Lower leg skin (tissue), 4 donors: Measurements from ENCODE around the gene SLC66A3. TPM values are rescaled to one million over a fixed set of nuclear protein-coding genes. Genes with fewer than 3 reads are reported as not detected.
A peak's percentile ranks its signal among the peaks of the same experiment; 100 is the strongest.

Experiments used
- DNase-seq, 2 donors: peaks; one replicate each; pipeline ENCODE4 v3.0.0-alpha.2; 2019; ENCODE audit warnings: low spot score in 2 of 2
- H3K4me3 ChIP-seq: fragments of 200-600 bp; sonication (generic); 2 replicates; pipeline ENCODE4 v1.5.1; 2017; ENCODE audit warnings: mild to moderate bottlenecking, low read depth; ENCODE audit not compliant: poor library complexity, severe bottlenecking
- POLR2A ChIP-seq, 2 donors: fragments of 450-650 bp; IDR thresholded peaks; one replicate each; pipeline ENCODE4 v1.6.1; 2016 to 2017; ENCODE audit warnings: antibody characterized with exemption in 2 of 2, mild to moderate bottlenecking in 1 of 2, moderate library complexity in 1 of 2
- WGBS, 2 donors: methylation state at CpG; one replicate each; pipeline ENCODE4 v1.1.5; 2018; 5-methylcytosine and 5-hydroxymethylcytosine counted together
- intact Hi-C: fragments of 100-400 bp; cut with DNase I; formaldehyde crosslinking; loops from one replicate; pipeline ENCODE4 v1.15.0; 2023; ENCODE audit warnings: low total_unique reads
- total RNA-seq, 4 donors: library from RNA; depleted of rRNA; stranded (reverse); fragments of >200 nt; gene quantifications; one replicate each; pipeline ENCODE4 v1.1.0, GENCODE V29; 2016
- TF ChIP-seq, protein P1 (sequence below), 3 donors: fragments of 450-650 bp; IDR thresholded peaks; one replicate each; pipeline ENCODE4 v1.5.1; 2016; ENCODE audit warnings: antibody characterized with exemption in 3 of 3, mild to moderate bottlenecking in 3 of 3, moderate library complexity in 2 of 3

The SLC66A3 gene
- total RNA-seq, 4 donors from 2014 or later: 12.7 to 37.4 (median 22.0) TPM

DNA sequence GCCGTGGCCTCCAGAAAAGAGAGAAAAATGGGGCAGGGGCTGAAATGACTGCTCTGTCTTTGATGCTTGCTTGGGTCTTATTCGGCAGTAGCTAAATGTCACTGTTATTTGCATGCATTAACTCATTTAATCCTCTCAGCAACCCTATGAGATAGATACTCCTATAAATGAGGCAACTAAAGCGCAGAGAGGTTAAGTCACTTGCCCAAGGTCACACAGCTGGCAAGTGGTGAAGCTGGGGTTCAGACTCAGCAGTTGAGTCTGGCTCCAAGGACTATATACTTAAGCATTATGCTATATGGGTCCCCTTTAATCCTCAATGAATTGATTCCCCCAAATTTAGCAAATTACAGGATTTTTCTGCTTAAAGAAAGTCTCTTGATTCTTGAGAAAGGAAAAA, 9.2 kb upstream of the SLC66A3 start:
- intact Hi-C loops: no loop called here
- 93 to 96% methylated on average over 3 of the region's 3 CpGs for WGBS, 2 donors
- no peak for TF ChIP-seq POLR2A (IDR thresholded peaks at IDR 0.05)
- TF ChIP-seq, protein P1, sequence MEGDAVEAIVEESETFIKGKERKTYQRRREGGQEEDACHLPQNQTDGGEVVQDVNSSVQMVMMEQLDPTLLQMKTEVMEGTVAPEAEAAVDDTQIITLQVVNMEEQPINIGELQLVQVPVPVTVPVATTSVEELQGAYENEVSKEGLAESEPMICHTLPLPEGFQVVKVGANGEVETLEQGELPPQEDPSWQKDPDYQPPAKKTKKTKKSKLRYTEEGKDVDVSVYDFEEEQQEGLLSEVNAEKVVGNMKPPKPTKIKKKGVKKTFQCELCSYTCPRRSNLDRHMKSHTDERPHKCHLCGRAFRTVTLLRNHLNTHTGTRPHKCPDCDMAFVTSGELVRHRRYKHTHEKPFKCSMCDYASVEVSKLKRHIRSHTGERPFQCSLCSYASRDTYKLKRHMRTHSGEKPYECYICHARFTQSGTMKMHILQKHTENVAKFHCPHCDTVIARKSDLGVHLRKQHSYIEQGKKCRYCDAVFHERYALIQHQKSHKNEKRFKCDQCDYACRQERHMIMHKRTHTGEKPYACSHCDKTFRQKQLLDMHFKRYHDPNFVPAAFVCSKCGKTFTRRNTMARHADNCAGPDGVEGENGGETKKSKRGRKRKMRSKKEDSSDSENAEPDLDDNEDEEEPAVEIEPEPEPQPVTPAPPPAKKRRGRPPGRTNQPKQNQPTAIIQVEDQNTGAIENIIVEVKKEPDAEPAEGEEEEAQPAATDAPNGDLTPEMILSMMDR (IDR thresholded peaks at IDR 0.05): no peak
- no peak for DNase-seq
- no peak overlapping the region for H3K4me3 ChIP-seq

DNA sequence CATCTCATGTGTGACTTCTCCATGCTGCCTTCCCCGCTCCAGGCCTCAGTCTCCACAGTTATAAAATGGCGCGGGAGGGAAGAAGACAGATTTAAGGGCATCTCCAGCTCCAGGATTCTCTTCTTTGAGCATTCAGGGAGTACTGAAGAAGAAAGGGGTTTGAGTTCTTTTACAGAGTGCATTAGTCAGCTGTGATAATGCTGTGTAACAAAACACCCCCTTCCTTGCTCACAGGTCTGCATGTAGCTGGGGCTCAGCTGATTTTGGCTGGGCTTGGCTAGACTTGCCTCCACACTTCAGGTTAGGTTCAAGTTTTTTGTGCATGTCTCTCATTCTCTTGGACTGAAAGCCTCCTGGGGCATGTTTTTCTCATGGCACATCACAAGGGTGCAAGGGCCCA, 8.0 kb upstream of the SLC66A3 start:
- WGBS, 2 donors: 32 to 50% methylated on average over 2 to 3 of the region's 3 CpGs
- no peak for DNase-seq
- intact Hi-C loops: no loop called here
- no peak for TF ChIP-seq POLR2A (IDR thresholded peaks at IDR 0.05)
- TF ChIP-seq, protein P1 (IDR thresholded peaks at IDR 0.05): no peak
- no peak overlapping the region for H3K4me3 ChIP-seq

DNA sequence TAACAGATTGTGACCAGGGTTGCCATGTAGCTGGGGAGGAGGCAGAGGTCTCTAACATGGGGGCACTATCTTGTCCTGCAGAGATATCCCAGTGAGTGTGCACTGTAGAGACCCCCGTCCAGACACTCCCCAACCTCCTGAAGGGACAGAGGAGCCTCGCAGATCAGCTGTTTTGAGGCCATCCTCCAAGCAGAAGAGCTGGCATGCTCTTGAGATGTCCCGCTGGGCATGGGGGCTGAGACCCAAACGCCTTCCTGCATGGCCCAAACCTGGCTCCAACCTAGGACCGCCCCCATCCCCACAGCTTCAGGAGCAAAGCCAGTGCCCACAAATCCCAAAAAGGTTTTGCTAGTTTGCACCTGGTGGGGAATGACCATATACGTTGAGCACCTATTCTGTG, 2.7 kb upstream of the SLC66A3 start:
- intact Hi-C loops: no loop called here
- TF ChIP-seq, protein P1 (IDR thresholded peaks at IDR 0.05): no peak
- no peak for TF ChIP-seq POLR2A (IDR thresholded peaks at IDR 0.05)
- 88 to 93% methylated on average over 6 of the region's 6 CpGs for WGBS, 2 donors
- DNase-seq: no peak
- no peak overlapping the region for H3K4me3 ChIP-seq

DNA sequence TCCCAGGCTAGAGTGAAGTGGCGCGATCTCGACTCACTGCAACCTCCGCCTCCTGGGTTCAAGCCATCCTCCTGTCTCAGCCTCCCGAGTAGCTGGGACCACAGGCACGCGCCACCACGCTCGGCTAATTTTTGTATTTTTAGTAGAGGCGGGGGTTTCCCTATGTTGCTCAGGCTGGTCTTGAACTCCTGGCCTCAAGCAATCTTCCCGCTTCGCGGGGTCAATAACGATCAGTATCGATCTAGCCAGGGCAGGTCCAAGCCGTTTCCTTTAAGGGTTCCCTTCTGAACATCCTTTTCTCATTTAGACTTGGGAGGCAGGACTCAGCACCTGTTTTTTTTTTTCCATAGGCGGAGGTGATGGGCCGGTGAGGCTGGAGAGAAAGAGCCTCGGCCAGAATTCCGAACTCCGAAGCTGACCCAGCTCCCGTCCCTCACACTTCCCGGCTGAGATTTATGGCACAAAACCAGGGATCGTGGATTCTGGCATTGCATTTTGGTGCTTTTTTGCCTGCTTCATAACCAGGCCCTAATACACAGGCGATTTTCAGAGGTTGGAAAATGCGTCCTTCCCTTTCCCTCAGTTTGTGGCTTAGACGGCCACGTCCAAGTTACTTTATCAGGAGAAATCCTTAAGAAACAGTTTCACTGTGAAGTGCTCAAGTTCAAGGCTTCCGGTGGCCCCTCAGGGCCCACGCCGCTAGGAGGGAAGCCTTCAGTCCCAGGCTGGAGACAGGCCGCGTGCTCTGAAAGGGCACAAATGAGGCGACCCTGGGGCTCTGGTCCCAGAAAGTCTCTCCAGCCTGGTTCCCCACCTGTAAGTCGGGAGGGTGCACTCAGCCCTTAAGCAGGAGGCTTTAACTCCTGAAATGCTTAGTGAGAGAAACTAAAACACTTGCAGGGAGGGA, 998 bp upstream of the SLC66A3 start:
- peak overlapping the region; percentile 9 for H3K4me3 ChIP-seq
- 57 to 60% methylated on average over 33 to 35 of the region's 35 CpGs for WGBS, 2 donors
- no peak for TF ChIP-seq POLR2A (IDR thresholded peaks at IDR 0.05)
- TF ChIP-seq, protein P1 (IDR thresholded peaks at IDR 0.05): no peak
- intact Hi-C loops: no loop called here
- DNase-seq: no peak

DNA sequence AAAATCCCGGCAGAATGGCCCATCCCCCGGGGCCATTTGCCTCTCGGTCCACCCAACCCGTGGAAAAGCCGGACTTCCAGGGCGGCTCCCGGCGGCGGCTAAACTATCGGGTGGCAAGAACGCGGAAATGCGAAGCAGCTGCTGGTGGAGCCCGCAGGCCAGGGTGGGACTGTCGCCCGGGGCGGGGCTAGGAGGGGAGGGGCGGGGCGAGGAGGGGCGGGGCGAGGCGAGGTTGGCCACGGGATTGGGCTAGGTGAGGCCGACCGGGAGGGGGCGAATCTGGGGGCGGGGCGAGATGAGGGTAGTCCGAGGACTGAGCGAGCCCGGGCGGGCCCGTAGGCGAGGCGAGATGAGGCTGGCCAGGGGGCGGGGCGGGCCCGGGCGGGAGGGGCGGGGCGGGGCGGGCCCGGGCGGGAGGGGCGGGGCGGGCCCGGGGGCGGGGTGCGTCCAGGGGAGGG, 315 bp upstream of the SLC66A3 start:
- TF ChIP-seq POLR2A (IDR thresholded peaks at IDR 0.05): no peak
- TF ChIP-seq, protein P1 (IDR thresholded peaks at IDR 0.05): no peak
- 0 to 3% methylated on average over 5 to 23 of the region's 49 CpGs for WGBS, 2 donors
- peak; percentile 97 to 99 for DNase-seq
- intact Hi-C loops: no loop called here
- H3K4me3 ChIP-seq: peak overlapping the region; percentile 9
